Occipital lobe (tissue), 2 donors: ENCODE data around the gene ZRANB1. TPM values are rescaled to one million over a fixed set of nuclear protein-coding genes. Genes with fewer than 3 reads are reported as not detected.
"Not testable (repeated sequence)": the region's sequence is repeated elsewhere in the genome, so short reads cannot be mapped to it uniquely, and the experiment has no call there.

Experiments used
- DNase-seq: peaks from one replicate; lab custom pipeline; 2025; lab: John Stamatoyannopoulos, UW
- total RNA-seq: library from RNA; depleted of rRNA; stranded (reverse); fragments of >200 nt; gene quantifications from one replicate; pipeline ENCODE4 v1.2.3, GENCODE V29; 2014

Gene ZRANB1
- total RNA-seq, 1 donor from 2014 or later = 78.6 TPM

DNA sequence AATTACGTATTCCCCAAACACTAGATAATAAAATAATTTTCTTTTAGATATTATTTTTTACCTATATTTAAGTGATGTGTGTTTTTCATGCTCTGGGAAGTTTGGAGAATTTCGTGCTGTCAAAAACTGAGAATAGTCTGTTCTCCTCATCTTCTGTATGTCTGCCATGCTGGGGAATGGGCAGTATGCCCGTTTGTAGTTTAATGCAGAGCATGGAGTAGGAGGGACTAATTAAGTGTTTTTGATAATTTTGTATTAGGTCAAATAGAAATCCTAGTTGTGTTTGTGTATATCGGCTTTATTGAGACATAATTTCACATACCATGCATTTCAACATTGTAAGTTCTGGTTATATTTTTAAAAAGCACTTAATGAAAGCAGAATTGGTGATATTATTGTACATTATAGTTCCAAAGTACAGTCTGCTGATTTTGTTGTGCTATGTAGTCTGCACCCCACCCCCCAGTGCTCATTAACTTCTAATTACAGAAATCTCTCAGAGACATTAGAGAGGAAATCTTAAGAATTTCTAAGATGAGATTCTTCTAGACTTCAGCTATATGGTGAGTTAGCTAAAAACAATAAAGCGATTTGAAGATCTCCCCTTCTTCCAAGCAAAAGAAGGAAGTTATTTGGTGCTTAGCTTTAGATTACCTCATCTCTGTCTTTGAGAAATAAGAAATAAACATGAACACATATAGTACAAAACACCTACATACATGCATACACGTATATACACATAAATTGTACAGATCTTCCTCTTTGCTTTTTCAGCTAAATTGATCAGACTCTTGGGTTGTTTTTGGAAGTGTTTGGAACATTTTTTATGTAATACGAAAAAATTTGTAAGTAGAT, 22.2 kb downstream of the ZRANB1 start:
- DNase-seq = no peak

GRCh38 chr10:124966008-124966407, 24.1 kb downstream of the ZRANB1 start:
- DNase-seq = no peak

- no peak for DNase-seq
Observed at GRCh38 chr10:124967255-124967654, 25.3 kb downstream of the ZRANB1 start.

DNA sequence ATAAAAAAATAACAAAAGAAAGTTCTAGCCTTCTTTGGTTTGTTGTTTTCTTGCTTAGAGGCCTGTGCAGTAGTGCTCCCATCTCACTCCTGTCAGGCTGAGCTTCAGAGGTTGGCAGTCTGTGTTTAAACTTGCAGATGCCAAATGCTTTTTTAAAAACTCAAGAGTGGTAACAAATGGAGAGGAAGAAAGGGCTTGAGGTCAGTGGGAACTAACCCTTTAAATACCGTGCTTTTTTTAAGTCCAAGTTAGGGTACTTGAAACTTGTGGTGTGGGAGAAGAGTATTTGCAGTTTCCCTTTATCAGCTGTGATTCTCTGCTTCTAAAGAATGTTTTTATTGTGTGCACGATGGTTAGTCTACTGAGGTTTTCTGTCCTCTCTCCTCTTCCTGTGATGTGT, 29.4 kb downstream of the ZRANB1 start:
- DNase-seq = no peak

DNA sequence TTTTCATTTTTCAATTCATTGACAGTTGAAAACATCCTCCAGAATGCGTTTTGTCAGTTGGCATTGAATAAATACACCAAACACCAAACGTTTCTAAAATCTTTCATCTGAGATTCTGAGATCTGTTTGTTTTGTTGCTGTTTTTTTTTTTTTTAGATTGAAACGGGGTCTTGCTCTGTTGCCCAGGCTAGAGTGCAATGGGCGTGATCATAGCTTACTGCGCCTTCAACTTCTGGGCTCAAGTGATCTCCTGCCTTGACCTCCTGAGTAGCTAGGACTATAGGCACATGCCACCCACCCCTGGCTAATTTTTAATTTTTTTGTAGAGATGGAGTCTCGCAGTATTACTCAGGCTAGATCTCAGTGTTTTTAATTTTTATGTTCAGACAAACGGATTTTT, 30.7 kb downstream of the ZRANB1 start:
- no peak for DNase-seq

- no peak for DNase-seq
Observed at GRCh38 chr10:124974131-124974530, 32.2 kb downstream of the ZRANB1 start.

DNA sequence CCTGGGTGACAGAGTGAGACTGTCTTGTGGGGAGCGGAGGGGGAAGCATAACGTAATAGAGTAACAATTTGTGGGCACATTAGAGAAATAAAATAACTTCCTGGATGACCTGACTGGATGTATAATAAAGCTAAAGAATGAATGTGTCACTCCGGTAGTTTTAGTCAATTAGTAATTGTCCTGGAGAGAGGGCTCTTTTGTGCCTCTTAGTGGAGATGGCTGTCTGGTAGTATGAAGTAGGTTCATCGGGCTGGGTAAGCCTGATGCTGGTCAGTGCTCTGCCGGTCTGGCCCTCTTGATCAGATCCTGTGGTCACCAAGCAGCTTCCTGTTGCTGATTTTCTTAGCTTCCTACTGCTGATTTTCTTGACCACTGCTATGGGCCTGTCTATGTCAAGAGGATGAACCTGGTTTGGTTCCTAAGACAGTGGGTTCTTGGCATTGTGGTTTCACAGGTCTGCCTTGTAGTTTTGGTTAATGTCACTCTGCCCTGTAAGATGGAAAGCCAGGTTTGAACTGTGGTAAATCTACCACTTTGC, 34.1 kb downstream of the ZRANB1 start:
- DNase-seq = no peak

- no peak for DNase-seq
Observed at GRCh38 chr10:124977161-124977560, 35.2 kb downstream of the ZRANB1 start.

DNA sequence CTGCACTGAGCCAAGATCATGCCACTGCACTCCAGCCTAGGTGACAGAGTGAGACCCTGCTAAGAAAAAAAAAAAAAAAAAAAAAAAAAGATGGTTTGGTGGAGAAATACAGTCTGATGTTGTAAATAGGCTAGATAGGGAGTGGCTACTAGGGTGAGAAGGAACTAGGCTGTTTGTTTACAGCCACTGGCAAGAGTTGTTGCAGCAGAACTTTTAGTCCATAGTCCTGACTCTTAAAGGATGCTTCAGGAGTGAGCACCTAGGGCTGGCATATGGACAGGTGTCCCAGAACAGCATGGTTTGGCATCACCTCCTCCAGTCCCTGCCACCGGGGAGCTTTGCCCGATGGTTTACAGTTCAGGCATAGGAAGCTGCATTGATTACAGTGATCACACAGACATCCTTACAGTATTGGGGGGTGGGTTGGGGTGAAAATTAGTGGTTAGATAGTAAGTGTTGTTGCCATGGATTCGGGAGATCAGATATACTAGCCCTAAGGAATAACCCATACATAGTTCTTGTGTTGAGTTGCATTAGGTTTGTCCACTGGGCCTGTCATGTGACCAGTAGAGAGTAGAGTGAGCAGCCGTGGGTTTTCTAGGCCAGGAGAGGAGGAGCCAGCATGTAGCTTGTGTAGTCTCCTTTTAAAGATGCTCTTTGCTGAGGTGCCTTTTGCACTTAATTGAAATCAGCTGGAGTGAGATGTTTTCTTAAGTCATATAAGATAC, 35.9 kb downstream of the ZRANB1 start:
- DNase-seq = no peak

GRCh38 chr10:124978376-124978725, 36.4 kb downstream of the ZRANB1 start:
- DNase-seq = no peak

GRCh38 chr10:124983321-124983720, 41.4 kb downstream of the ZRANB1 start:
- DNase-seq = no peak

DNA sequence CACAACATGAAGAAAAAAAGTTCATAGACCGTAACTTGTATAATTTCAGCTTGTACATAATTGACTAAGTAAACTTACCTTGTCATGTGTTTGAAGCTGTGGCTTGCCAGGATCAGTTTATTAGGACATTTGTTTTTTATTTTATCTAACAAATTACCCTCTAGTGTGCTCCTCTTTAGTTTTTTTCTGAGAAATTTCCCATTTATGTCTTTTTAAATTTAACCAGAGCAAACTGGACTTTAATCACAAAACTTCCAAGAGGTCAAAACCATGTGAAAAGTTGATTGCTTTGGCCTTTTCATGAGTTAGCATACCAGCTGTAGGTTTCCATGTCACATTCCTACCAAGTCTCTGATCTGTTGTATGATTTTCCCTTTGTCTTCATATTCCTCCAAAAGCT, 42.5 kb downstream of the ZRANB1 start:
- DNase-seq = no peak

GRCh38 chr10:124985162-124985561, 43.2 kb downstream of the ZRANB1 start:
- DNase-seq = no peak

DNA sequence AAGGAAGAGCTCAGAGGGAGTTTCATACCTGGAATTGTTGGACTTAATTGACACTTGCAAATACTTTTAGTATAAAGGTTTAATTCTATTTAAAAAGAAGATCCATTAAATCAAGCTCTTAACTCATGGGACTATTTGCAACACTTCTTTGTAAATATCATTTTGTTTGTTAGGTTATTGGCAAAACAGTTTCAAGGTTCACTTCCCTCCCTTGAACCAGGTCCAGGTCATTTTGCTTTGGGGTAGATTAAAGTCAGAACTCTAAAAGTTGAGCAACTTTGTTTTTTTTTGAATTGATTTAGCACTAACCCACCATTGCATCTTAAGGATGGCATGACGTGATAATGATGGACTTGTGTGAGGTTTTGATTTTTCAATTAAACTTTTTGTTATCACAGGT, 45.9 kb downstream of the ZRANB1 start:
- no peak for DNase-seq

GRCh38 chr10:124988753-124989152, 46.8 kb downstream of the ZRANB1 start:
- not testable (repeated sequence) for DNase-seq

DNA sequence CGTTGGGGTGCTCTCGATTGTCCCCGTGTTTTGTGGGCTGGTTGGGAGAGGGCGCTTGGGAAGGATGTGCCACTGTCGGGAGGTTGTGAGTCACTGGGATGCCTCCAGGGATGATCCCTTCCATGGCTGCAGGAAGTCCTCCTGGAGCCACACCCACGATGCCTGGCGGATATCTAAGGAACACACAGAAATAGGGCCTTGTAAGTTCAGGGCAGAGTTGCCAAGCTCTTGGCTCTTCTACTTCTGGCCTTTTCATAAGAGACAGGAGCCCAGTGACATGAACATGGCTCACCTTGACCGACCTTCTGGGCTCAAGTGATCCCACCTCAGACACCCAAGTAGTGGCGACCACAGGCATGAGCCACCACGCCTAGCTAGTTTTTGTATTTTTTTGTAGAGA, 47.6 kb downstream of the ZRANB1 start:
- no peak for DNase-seq

- DNase-seq = no peak
Observed at GRCh38 chr10:124990671-124991625, 49.0 kb downstream of the ZRANB1 start.

DNA sequence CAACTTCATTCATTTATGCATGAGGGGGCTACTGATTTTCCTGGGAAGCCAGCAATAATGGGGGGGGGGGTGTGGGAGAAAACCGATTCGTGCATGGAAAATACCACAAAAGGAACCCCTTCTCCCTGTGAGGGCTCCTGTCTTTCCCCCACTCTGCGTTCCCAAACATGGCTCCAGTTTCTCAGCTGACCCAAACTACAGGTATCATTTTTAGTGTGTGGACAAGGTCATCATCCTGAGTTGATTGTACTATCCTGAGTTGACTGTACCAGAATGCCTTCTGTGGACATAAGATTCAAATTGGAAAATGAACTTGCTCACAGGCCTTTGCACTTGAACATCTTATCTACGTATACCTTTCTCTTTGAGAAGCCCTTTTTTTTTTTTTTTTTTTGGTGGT, 49.9 kb downstream of the ZRANB1 start:
- no peak for DNase-seq

DNA sequence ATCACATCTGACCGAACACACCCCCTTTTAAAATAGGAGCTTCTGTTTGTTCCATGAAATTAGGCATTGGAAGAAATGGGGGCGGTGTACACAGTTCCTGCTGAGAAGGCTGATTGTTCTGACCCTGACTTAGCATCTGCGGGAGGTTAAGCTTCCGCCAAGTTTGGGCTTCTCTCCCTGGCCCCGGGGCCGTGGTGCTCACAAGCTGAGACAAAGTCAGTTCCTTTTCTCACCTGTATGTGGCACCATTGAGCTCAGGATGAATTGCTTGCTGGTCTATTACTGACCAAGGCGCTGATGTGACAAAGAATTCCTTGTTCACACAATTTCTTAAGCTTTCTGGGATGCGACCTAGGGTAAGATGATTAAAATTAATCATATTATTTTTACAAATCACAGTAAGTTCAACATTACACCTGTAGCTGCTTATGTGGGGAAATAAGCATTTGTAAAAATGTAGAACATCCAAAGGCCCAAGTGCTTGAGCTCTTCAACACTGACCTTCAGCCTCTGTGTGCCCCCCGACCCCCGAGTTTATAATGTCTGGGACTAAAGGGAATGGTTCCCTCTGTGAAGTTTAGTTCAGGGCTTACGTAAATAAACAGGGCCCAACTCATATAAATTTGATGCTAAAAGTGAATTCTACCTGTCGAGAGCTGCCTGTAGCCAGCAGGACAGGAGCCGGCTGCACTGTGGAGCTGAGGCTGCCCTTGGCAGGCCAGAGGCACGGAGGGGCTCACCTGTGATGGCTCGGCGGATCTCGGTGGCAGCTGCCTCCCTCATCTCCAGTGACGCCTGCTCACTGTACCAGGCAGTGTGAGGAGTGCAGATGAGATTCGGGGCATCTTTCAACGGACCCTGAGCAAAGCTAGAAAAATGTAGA, 50.8 kb downstream of the ZRANB1 start:
- peak; percentile 53 for DNase-seq

DNA sequence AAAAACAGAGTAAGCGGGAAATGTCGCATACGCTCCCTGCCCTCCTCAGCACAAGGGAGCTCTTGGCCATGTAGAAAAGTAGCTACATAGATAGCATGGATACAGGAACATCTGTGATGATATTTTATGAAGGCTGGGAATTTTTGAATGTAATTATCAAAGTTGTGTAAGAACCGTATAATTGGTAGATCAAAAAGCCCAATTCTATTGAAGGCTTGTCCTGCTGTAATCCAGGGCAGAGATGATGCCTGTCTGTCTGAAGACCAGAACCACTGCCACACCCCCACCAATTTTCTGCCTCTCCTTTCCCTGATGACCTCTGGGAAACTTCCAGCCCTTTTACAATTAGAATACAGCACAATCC, 51.4 kb downstream of the ZRANB1 start:
- no peak for DNase-seq
